ENCODE measurements around the gene CXCL14. TPM values are rescaled to one million over a fixed set of nuclear protein-coding genes. Genes with fewer than 3 reads are reported as not detected.
"Not testable (repeated sequence)": the region's sequence is repeated elsewhere in the genome, so short reads cannot be mapped to it uniquely, and the experiment has no call there.

Gene CXCL14
- polyA plus RNA-seq, 4 donors, result 4.9 to 163 (median 41.7) TPM

- 31 to 44% (median 38%) methylated on average over 3 of the region's 3 CpGs for WGBS, 3 donors
- Histone ChIP-seq H3K4me1 (ENCODE audit: control insufficient read depth in 3 of 3, insufficient read depth in 2 of 3, low read depth in 1 of 3, low read length in 2 of 3) (peaks cover 0 to 5% (median 0%) of the 10 kb centered on the region in 3 donors), H3K9me3 (ENCODE audit: control insufficient read depth in 2 of 2, insufficient read depth in 1 of 2, low read depth in 1 of 2, low read length in 1 of 2) (peaks cover 0 to 11% of the 10 kb centered on the region in 2 donors), H3K27ac (ENCODE audit: low read depth in 1 of 3, low read length in 2 of 3) (no peak overlapping the region), H3K27me3 (ENCODE audit: control insufficient read depth in 3 of 3, insufficient read depth in 3 of 3, low read length in 3 of 3) (peaks cover 19 to 94% (median 49%) of the 10 kb centered on the region in 3 donors), H3K4me3 (ENCODE audit: low read depth in 1 of 3, low read length in 3 of 3) (no peak overlapping the region), H3K36me3 (ENCODE audit: control insufficient read depth in 3 of 3, insufficient read depth in 2 of 3, low read depth in 1 of 3, low read length in 3 of 3) (no peaks in the 10 kb centered on the region)
- no peak for FAIRE-seq
- no peak for DNase-seq
These were observed 45.0 kb downstream of the CXCL14 start for GRCh38 chr5:135533794-135534193.

- no peak for FAIRE-seq
- no peak overlapping the region for H3K27ac ChIP-seq (ENCODE audit: low read depth in 1 of 3, low read length in 2 of 3)
- no peaks in the 10 kb centered on the region for H3K36me3 ChIP-seq (ENCODE audit: control insufficient read depth in 3 of 3, insufficient read depth in 2 of 3, low read depth in 1 of 3, low read length in 3 of 3)
- peaks cover 19 to 92% (median 46%) of the 10 kb centered on the region in 3 donors for H3K27me3 ChIP-seq (ENCODE audit: control insufficient read depth in 3 of 3, insufficient read depth in 3 of 3, low read length in 3 of 3)
- H3K9me3 ChIP-seq (ENCODE audit: control insufficient read depth in 2 of 2, insufficient read depth in 1 of 2, low read depth in 1 of 2, low read length in 1 of 2), result peaks cover 0 to 11% of the 10 kb centered on the region in 2 donors
- no peak overlapping the region for H3K4me3 ChIP-seq (ENCODE audit: low read depth in 1 of 3, low read length in 3 of 3)
- H3K4me1 ChIP-seq (ENCODE audit: control insufficient read depth in 3 of 3, insufficient read depth in 2 of 3, low read depth in 1 of 3, low read length in 2 of 3), result peaks cover 0 to 5% (median 0%) of the 10 kb centered on the region in 3 donors
- no peak for DNase-seq
- 48 to 86% (median 69%) methylated on average over 3 of the region's 3 CpGs for WGBS, 3 donors
These were observed 45.5 kb downstream of the CXCL14 start for GRCh38 chr5:135533334-135533733.

GRCh38 chr5:135529576-135529975 lies 49.2 kb downstream of the CXCL14 start:
- H3K36me3 ChIP-seq (ENCODE audit: control insufficient read depth in 3 of 3, insufficient read depth in 2 of 3, low read depth in 1 of 3, low read length in 3 of 3); H3K27ac ChIP-seq (ENCODE audit: low read depth in 1 of 3, low read length in 2 of 3); H3K4me3 ChIP-seq (ENCODE audit: low read depth in 1 of 3, low read length in 3 of 3); DNase-seq; H3K4me1 ChIP-seq (ENCODE audit: control insufficient read depth in 3 of 3, insufficient read depth in 2 of 3, low read depth in 1 of 3, low read length in 2 of 3); FAIRE-seq; H3K9me3 ChIP-seq (ENCODE audit: control insufficient read depth in 2 of 2, insufficient read depth in 1 of 2, low read depth in 1 of 2, low read length in 1 of 2): not testable (repeated sequence)
- WGBS, 3 donors, result 69 to 81% (median 77%) methylated on average over 5 of the region's 5 CpGs
- H3K27me3 ChIP-seq (ENCODE audit: control insufficient read depth in 3 of 3, insufficient read depth in 3 of 3, low read length in 3 of 3), result peaks cover 3 to 77% (median 24%) of the 10 kb centered on the region in 3 donors

GRCh38 chr5:135526924-135527323 lies 51.9 kb downstream of the CXCL14 start:
- no peak overlapping the region for H3K4me3 ChIP-seq (ENCODE audit: low read depth in 1 of 3, low read length in 3 of 3)
- no peak for DNase-seq
- peaks cover 0 to 8% of the 10 kb centered on the region in 2 donors for H3K9me3 ChIP-seq (ENCODE audit: control insufficient read depth in 2 of 2, insufficient read depth in 1 of 2, low read depth in 1 of 2, low read length in 1 of 2)
- no peak overlapping the region for H3K27ac ChIP-seq (ENCODE audit: low read depth in 1 of 3, low read length in 2 of 3)
- peaks cover 0 to 58% (median 9%) of the 10 kb centered on the region in 3 donors for H3K27me3 ChIP-seq (ENCODE audit: control insufficient read depth in 3 of 3, insufficient read depth in 3 of 3, low read length in 3 of 3)
- H3K4me1 ChIP-seq (ENCODE audit: control insufficient read depth in 3 of 3, insufficient read depth in 2 of 3, low read depth in 1 of 3, low read length in 2 of 3), result no peaks in the 10 kb centered on the region
- H3K36me3 ChIP-seq (ENCODE audit: control insufficient read depth in 3 of 3, insufficient read depth in 2 of 3, low read depth in 1 of 3, low read length in 3 of 3), result no peaks in the 10 kb centered on the region
- FAIRE-seq, result no peak

GRCh38 chr5:135521964-135522363 lies 56.8 kb downstream of the CXCL14 start:
- no peak for FAIRE-seq
- Histone ChIP-seq H3K27me3 (ENCODE audit: control insufficient read depth in 3 of 3, insufficient read depth in 3 of 3, low read length in 3 of 3) (peaks cover 0 to 21% (median 8%) of the 10 kb centered on the region in 3 donors), H3K36me3 (ENCODE audit: control insufficient read depth in 3 of 3, insufficient read depth in 2 of 3, low read depth in 1 of 3, low read length in 3 of 3) (no peaks in the 10 kb centered on the region), H3K9me3 (ENCODE audit: control insufficient read depth in 2 of 2, insufficient read depth in 1 of 2, low read depth in 1 of 2, low read length in 1 of 2) (peaks cover 0 to 3% of the 10 kb centered on the region in 2 donors), H3K27ac (ENCODE audit: low read depth in 1 of 3, low read length in 2 of 3) (no peak overlapping the region), H3K4me1 (ENCODE audit: control insufficient read depth in 3 of 3, insufficient read depth in 2 of 3, low read depth in 1 of 3, low read length in 2 of 3) (no peaks in the 10 kb centered on the region), H3K4me3 (ENCODE audit: low read depth in 1 of 3, low read length in 3 of 3) (no peak overlapping the region)
- no peak for DNase-seq
- 22 to 39% (median 25%) methylated on average over 2 of the region's 2 CpGs for WGBS, 3 donors

Other genes with a start within 250 kb of the CXCL14 start
- 100 to 1,000 TPM; 154 to 353 (median 210) TPM for gene MACROH2A1, start 179.8 kb downstream of the CXCL14 start, polyA plus RNA-seq
- gene DCANP1, start 131.6 kb downstream of the CXCL14 start, polyA plus RNA-seq, result under 1 TPM in 2 of 4 donors, not detected in 2; 0.01 to 0.43 TPM
- 1 to 10 TPM in 1 of 4 donors, under 1 TPM in 2, not detected in 1; 0.07 to 1.4 (median 0.27) TPM for gene TIFAB, start 126.6 kb downstream of the CXCL14 start, polyA plus RNA-seq
- not detected for gene NEUROG1, start 43.0 kb downstream of the CXCL14 start, polyA plus RNA-seq